ENCODE results near the gene ZSCAN30. TPM values are rescaled to one million over a fixed set of nuclear protein-coding genes. Genes with fewer than 3 reads are reported as not detected.

ZSCAN30 gene
- polyA plus RNA-seq, result 25.4 and 30.6 TPM in 2 replicates
- polyA minus RNA-seq, result 39.4 and 44.8 TPM in 2 replicates

DNA sequence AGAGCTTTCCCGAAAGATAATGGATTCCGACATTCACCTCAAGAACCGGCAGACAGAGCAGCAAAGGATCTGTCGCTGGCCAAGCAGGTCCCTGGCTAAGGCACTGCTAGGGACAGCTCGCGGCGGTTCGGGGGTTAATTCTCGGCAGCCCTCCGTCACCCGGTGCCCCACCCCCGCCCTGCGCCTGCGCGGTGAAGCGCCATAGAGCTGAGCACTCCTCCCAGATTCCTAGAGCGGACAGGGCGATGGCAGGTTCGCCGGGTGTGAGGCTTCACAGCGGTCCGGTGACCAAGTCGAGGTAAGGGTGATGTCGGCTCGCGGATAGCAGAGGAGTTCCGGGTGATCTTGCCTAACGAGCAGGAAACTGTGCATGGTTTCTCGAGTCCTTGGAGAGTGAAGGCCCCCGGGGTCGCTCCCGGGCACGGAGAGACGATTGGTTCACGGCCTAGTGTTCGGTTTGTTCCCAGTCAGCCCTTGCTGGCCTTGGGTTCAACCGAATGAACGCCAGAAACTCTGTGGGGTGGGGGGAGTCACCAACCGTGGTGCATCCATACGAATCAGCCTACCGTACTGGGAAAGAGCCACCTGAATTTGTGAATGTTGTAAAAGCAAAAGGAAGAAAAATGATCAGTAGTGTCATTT is at the start of gene ZSCAN30:
Gene ZSCAN30 (minus strand): TSS at position 136 of the 642 bp plus-strand sequence. CDS start 25,877 bp downstream, outside the sequence.
- Histone ChIP-seq H3K79me2 (replicated peaks; ENCODE audit: insufficient read depth, low read length) (peaks cover 35% of the 10 kb centered on the region), H3K9me2 (ENCODE audit: insufficient read depth, low read length) (no peaks in the 10 kb centered on the region), H3K4me3 (ENCODE audit: low read length) (peak within 1 kb of the TSS; percentile 76), H3K27ac (ENCODE audit: low read length) (peak within 1 kb of the TSS; percentile 88), H4K20me1 (ENCODE audit: insufficient read depth) (no peaks in the 10 kb centered on the region), H3K9me3 (ENCODE audit: low read length) (no peaks in the 10 kb centered on the region), H3K4me2 (ENCODE audit: low read length) (peak within 1 kb of the TSS; percentile 70), H3K27me3 (ENCODE audit: insufficient read depth, low read depth, low read length) (no peaks in the 10 kb centered on the region), H2AFZ (ENCODE audit: low read depth, low read length) (peak within 1 kb of the TSS; percentile 89), H3F3A (ENCODE audit: insufficient read depth, low read length, poor library complexity, severe bottlenecking) (no peaks in the 10 kb centered on the region), H3K36me3 (ENCODE audit: insufficient read depth, low read length) (no peaks in the 10 kb centered on the region), H3K9ac (ENCODE audit: low read length) (peak within 1 kb of the TSS; percentile 91)
- TF ChIP-seq EP300 (conservative IDR thresholded peaks at IDR 0.05; ENCODE audit: poor library complexity, severe bottlenecking), result peak; percentile 84
- TF ChIP-seq SMC3 (conservative IDR thresholded peaks at IDR 0.05; ENCODE audit: poor library complexity), result peak; percentile 59
- peak; percentile 99 for TF ChIP-seq POLR2AphosphoS5 (IDR thresholded peaks at IDR 0.05)
- TF ChIP-seq EZH2 (IDR thresholded peaks at IDR 0.05; ENCODE audit: borderline replicate concordance, insufficient read depth, low read length, poor library complexity, severe bottlenecking), result no peak
- peak; percentile 93 for TF ChIP-seq TAF1 (IDR thresholded peaks at IDR 0.05; ENCODE audit: low read depth)
- TF ChIP-seq RAD21 (conservative IDR thresholded peaks at IDR 0.05), result peak; percentile 48
- peak; percentile 81 for TF ChIP-seq MXI1 (conservative IDR thresholded peaks at IDR 0.05; ENCODE audit: poor library complexity, severe bottlenecking)
- TF ChIP-seq, protein P1, sequence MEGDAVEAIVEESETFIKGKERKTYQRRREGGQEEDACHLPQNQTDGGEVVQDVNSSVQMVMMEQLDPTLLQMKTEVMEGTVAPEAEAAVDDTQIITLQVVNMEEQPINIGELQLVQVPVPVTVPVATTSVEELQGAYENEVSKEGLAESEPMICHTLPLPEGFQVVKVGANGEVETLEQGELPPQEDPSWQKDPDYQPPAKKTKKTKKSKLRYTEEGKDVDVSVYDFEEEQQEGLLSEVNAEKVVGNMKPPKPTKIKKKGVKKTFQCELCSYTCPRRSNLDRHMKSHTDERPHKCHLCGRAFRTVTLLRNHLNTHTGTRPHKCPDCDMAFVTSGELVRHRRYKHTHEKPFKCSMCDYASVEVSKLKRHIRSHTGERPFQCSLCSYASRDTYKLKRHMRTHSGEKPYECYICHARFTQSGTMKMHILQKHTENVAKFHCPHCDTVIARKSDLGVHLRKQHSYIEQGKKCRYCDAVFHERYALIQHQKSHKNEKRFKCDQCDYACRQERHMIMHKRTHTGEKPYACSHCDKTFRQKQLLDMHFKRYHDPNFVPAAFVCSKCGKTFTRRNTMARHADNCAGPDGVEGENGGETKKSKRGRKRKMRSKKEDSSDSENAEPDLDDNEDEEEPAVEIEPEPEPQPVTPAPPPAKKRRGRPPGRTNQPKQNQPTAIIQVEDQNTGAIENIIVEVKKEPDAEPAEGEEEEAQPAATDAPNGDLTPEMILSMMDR (IDR thresholded peaks at IDR 0.05; ENCODE audit: poor library complexity, severe bottlenecking), result no peak
- TF ChIP-seq, protein P2, sequence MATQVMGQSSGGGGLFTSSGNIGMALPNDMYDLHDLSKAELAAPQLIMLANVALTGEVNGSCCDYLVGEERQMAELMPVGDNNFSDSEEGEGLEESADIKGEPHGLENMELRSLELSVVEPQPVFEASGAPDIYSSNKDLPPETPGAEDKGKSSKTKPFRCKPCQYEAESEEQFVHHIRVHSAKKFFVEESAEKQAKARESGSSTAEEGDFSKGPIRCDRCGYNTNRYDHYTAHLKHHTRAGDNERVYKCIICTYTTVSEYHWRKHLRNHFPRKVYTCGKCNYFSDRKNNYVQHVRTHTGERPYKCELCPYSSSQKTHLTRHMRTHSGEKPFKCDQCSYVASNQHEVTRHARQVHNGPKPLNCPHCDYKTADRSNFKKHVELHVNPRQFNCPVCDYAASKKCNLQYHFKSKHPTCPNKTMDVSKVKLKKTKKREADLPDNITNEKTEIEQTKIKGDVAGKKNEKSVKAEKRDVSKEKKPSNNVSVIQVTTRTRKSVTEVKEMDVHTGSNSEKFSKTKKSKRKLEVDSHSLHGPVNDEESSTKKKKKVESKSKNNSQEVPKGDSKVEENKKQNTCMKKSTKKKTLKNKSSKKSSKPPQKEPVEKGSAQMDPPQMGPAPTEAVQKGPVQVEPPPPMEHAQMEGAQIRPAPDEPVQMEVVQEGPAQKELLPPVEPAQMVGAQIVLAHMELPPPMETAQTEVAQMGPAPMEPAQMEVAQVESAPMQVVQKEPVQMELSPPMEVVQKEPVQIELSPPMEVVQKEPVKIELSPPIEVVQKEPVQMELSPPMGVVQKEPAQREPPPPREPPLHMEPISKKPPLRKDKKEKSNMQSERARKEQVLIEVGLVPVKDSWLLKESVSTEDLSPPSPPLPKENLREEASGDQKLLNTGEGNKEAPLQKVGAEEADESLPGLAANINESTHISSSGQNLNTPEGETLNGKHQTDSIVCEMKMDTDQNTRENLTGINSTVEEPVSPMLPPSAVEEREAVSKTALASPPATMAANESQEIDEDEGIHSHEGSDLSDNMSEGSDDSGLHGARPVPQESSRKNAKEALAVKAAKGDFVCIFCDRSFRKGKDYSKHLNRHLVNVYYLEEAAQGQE (IDR thresholded peaks at IDR 0.05; ENCODE audit: borderline replicate concordance), result peak; percentile 91

DNA sequence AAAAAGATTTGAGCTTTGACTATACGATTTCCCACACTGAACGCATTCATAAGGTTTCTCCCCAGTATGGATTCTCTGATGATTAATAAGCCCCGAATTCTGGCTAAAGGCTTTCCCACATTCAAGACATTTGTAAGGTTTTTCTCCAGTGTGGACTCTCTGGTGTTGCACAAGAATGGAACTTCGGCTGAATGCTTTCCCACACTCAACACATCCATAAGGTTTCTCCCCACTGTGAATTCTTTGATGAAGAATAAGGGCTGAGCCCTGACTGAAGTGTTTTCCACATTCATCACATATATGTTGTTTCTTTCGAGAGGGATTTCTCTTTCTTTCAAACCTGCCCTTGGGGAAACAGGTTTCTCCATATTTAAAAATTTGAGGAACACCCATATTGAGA is 47.3 kb upstream of the ZSCAN30 start:
- H3K9me2 ChIP-seq (ENCODE audit: insufficient read depth, low read length), result no peaks in the 10 kb centered on the region
- H3K36me3 ChIP-seq (ENCODE audit: insufficient read depth, low read length), result peaks cover 20% of the 10 kb centered on the region
- H3K4me3 ChIP-seq (ENCODE audit: low read length), result no peak overlapping the region
- H3K27ac ChIP-seq (ENCODE audit: low read length), result no peak overlapping the region
- no peak overlapping the region for H3K4me2 ChIP-seq (ENCODE audit: low read length)
- H3F3A ChIP-seq (ENCODE audit: insufficient read depth, low read length, poor library complexity, severe bottlenecking), result no peaks in the 10 kb centered on the region
- no peak for TF ChIP-seq EZH2 (IDR thresholded peaks at IDR 0.05; ENCODE audit: borderline replicate concordance, insufficient read depth, low read length, poor library complexity, severe bottlenecking)
- TF ChIP-seq TAF1 (IDR thresholded peaks at IDR 0.05; ENCODE audit: low read depth), result no peak
- TF ChIP-seq, protein P2 (IDR thresholded peaks at IDR 0.05; ENCODE audit: borderline replicate concordance), result no peak
- TF ChIP-seq EP300 (conservative IDR thresholded peaks at IDR 0.05; ENCODE audit: poor library complexity, severe bottlenecking), result no peak
- TF ChIP-seq, protein P1 (IDR thresholded peaks at IDR 0.05; ENCODE audit: poor library complexity, severe bottlenecking), result no peak
- no peak for TF ChIP-seq MXI1 (conservative IDR thresholded peaks at IDR 0.05; ENCODE audit: poor library complexity, severe bottlenecking)
- TF ChIP-seq SMC3 (conservative IDR thresholded peaks at IDR 0.05; ENCODE audit: poor library complexity), result no peak
- no peak for TF ChIP-seq POLR2AphosphoS5 (IDR thresholded peaks at IDR 0.05)
- no peak for TF ChIP-seq RAD21 (conservative IDR thresholded peaks at IDR 0.05)
- H3K79me2 ChIP-seq (replicated peaks; ENCODE audit: insufficient read depth, low read length), result peaks cover 44% of the 10 kb centered on the region
- no peak overlapping the region for H3K9ac ChIP-seq (ENCODE audit: low read length)
- H3K9me3 ChIP-seq (ENCODE audit: low read length), result no peaks in the 10 kb centered on the region
- H2AFZ ChIP-seq (ENCODE audit: low read depth, low read length), result no peak overlapping the region
- peaks cover 4% of the 10 kb centered on the region for H4K20me1 ChIP-seq (ENCODE audit: insufficient read depth)
- H3K27me3 ChIP-seq (ENCODE audit: insufficient read depth, low read depth, low read length), result no peaks in the 10 kb centered on the region

All from neural cell (in vitro differentiated cells).